Activated CD8-positive, alpha-beta memory T cell treated with anti-CD3 and anti-CD28 coated beads for 48 hours (primary cell): ENCODE results near the gene WDR35.
A peak's percentile ranks its signal among the peaks of the same experiment; 100 is the strongest.

Experiments used
- DNase-seq, 3 experiments: peaks; one replicate each; pipeline ENCODE4 v3.0.0-alpha.2; 2020; ENCODE audit warnings: low read depth in 2 of 3, low spot score in 2 of 3

WDR35 gene

GRCh38 chr2:19989667-19990415 is at the start of gene WDR35:
Gene WDR35, minus strand, starts transcription at chr2:19990105. Its CDS starts 90 bp downstream, at chr2:19990015.
- peak; percentile 84 to 88 (median 86) for DNase-seq

GRCh38 chr2:20037660-20038059 is 47.8 kb upstream of the WDR35 start:
- no peak for DNase-seq

- no peak for DNase-seq
These were observed 46.2 kb upstream of the WDR35 start for GRCh38 chr2:20035955-20036666.

GRCh38 chr2:20034821-20035220 is 44.9 kb upstream of the WDR35 start:
- DNase-seq = no peak

- DNase-seq = no peak
These were observed 44.3 kb upstream of the WDR35 start for GRCh38 chr2:20034218-20034617.

GRCh38 chr2:20033322-20033721 is 43.4 kb upstream of the WDR35 start:
- DNase-seq = no peak

GRCh38 chr2:20030224-20030623 is 40.3 kb upstream of the WDR35 start:
- DNase-seq = no peak

- DNase-seq = no peak
These were observed 38.0 kb upstream of the WDR35 start for GRCh38 chr2:20027705-20028434.

GRCh38 chr2:20027260-20027677 is 37.4 kb upstream of the WDR35 start:
- no peak for DNase-seq

- DNase-seq = no peak
These were observed 35.3 kb upstream of the WDR35 start for GRCh38 chr2:20025065-20025786.

GRCh38 chr2:20023688-20024087 is 33.8 kb upstream of the WDR35 start:
- DNase-seq = no peak

GRCh38 chr2:20021405-20022009 is 31.6 kb upstream of the WDR35 start:
- no peak for DNase-seq

- no peak for DNase-seq
These were observed 29.8 kb upstream of the WDR35 start for GRCh38 chr2:20019747-20020146.

GRCh38 chr2:20018601-20019152 is 28.8 kb upstream of the WDR35 start:
- no peak for DNase-seq

GRCh38 chr2:20016346-20016745 is 26.4 kb upstream of the WDR35 start:
- no peak for DNase-seq

- DNase-seq = no peak
These were observed 25.7 kb upstream of the WDR35 start for GRCh38 chr2:20015482-20016083.

GRCh38 chr2:20013126-20013849 is 23.4 kb upstream of the WDR35 start:
- no peak for DNase-seq

GRCh38 chr2:20012282-20013125 is 22.6 kb upstream of the WDR35 start, which contains the start of gene MATN3:
Gene MATN3, minus strand, starts transcription at chr2:20012668. Its CDS starts 37 bp downstream, at chr2:20012631.
- DNase-seq = no peak

- DNase-seq = no peak
These were observed 22.1 kb upstream of the WDR35 start for GRCh38 chr2:20012032-20012281.
